GM18505 (cell line): ENCODE measurements around the gene PYGB.

Experiments
- ATAC-seq: cut with Tn5 transposase; IDR thresholded peaks from one replicate; pipeline ENCODE4 v1.9.1; 2021; ENCODE audit not compliant: unreplicated experiment
- POLR2A ChIP-seq: IDR thresholded peaks from 4 replicates; pipeline ENCODE4 v1.6.1; 2011; ENCODE audit warnings: borderline replicate concordance; ENCODE audit not compliant: insufficient read depth, insufficient read length; ENCODE audit errors: extremely low read depth

Gene PYGB

GRCh38 chr20:25338112-25339023 lies 90.5 kb downstream of the PYGB start:
- ATAC-seq = no peak
- TF ChIP-seq POLR2A = no peak

- ATAC-seq = no peak
- TF ChIP-seq POLR2A = no peak
Measured at GRCh38 chr20:25339608-25340007, 91.7 kb downstream of the PYGB start.

GRCh38 chr20:25340380-25340779 lies 92.5 kb downstream of the PYGB start:
- no peak for TF ChIP-seq POLR2A
- ATAC-seq = no peak

GRCh38 chr20:25341716-25342680 lies 94.1 kb downstream of the PYGB start:
- no peak for TF ChIP-seq POLR2A
- ATAC-seq = no peak

- ATAC-seq = no peak
Measured at GRCh38 chr20:25344634-25345033, 96.7 kb downstream of the PYGB start.

GRCh38 chr20:25345721-25346120 lies 97.8 kb downstream of the PYGB start:
- no peak for TF ChIP-seq POLR2A
- no peak for ATAC-seq

More at GRCh38 chr20:25344634-25345033, 96.7 kb downstream of the PYGB start:
- TF ChIP-seq POLR2A = no peak

- no peak for ATAC-seq
- TF ChIP-seq POLR2A = no peak
Measured at GRCh38 chr20:25346349-25346748, 98.5 kb downstream of the PYGB start.
